GM12873 (cell line): Measurements from ENCODE around the gene SHLD1.

ENCODE experiments used
- TF ChIP-seq, protein P1 (sequence below): IDR thresholded peaks from 2 replicates; pipeline ENCODE4 v1.5.1; 2012; ENCODE audit warnings: low read depth, mild to moderate bottlenecking, moderate library complexity, low read length, control low read depth; ENCODE audit not compliant: insufficient read depth; ENCODE audit errors: missing control alignments

Gene SHLD1

DNA sequence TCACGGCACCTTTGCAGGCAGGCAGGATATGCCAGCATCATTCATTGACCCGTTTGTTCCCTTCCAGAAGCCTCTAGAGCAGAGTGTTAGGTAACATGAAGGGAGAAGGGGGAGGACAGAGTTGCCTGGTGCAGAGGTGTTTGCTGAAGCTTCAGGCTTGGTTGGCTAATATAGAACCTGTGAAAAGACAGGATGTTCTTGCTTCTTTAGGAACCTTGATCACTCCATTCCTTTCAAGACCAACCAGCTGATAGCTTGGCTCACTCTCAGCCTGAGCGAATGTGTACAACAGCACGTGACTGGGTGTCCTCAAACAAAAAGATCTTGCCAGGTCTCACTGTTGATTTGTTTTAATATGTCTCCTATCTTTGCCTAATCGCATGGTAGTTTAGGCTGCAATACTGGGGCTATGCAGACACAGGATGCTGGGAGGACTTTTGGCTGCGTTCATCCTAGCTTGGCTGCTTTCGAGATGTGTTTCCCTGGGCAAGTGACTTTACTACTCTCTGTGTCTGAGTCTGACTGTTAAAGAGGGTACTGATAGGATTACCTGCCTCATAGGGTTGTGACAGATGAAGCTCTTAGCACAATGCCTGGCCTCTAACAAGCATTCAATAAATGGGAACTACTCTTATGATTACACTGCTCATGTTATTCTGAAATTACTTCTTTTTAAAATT, 16.0 kb downstream of the SHLD1 start:
- TF ChIP-seq, protein P1, sequence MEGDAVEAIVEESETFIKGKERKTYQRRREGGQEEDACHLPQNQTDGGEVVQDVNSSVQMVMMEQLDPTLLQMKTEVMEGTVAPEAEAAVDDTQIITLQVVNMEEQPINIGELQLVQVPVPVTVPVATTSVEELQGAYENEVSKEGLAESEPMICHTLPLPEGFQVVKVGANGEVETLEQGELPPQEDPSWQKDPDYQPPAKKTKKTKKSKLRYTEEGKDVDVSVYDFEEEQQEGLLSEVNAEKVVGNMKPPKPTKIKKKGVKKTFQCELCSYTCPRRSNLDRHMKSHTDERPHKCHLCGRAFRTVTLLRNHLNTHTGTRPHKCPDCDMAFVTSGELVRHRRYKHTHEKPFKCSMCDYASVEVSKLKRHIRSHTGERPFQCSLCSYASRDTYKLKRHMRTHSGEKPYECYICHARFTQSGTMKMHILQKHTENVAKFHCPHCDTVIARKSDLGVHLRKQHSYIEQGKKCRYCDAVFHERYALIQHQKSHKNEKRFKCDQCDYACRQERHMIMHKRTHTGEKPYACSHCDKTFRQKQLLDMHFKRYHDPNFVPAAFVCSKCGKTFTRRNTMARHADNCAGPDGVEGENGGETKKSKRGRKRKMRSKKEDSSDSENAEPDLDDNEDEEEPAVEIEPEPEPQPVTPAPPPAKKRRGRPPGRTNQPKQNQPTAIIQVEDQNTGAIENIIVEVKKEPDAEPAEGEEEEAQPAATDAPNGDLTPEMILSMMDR: no peak

DNA sequence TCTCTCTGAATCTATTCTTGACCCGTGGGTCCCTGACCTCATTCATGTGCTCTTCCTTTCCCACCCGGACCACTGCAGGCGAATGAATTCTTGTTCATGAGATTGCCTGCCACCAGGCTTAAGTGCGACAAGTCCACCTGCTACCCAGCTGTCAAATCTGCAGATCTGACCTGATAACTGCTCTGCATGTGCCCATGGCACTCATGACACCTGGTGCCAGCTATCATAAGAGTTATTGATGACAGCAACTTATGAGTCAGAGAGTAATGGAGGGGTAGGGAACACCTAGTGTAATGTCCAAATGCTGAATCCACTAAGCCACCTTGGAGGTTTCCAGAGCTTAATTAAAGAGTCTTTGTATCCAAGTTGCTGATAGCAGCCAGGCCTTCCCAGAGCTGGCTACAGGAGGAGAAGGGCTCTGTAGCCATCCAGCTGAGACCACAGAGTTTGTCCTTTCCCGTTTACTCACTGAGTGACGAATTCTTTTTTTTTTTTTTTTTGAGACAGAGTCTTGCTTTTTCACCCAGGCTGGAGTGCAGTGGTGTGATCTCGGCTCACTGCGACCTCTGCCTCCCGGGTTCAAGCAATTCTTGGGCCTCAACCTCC, 17.4 kb downstream of the SHLD1 start:
- TF ChIP-seq, protein P1: no peak

- TF ChIP-seq, protein P1: no peak
Measured at GRCh38 chr20:5770231-5770986, 20.2 kb downstream of the SHLD1 start.

GRCh38 chr20:5770987-5771318, 20.8 kb downstream of the SHLD1 start:
- TF ChIP-seq, protein P1: no peak

GRCh38 chr20:5772704-5773103, 22.5 kb downstream of the SHLD1 start:
- TF ChIP-seq, protein P1: no peak

DNA sequence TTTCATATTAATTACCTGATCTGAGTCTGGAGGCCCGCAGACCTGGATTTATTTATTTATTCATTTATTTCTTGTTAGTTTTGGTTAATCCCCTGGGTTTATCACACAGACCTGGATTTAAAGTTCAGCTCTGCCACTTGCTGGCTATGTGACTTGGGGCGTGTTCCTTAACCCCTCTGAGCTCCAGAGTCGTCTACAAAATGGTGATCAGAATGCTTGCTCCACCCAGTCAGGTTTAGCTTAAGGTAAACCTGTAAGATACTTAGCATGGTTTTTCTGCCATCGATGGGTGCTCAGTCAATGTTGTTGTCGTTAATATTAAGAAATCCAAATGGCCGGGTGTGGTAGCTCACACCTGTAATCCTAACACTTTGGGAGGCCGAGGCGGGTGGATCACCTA, 23.4 kb downstream of the SHLD1 start:
- TF ChIP-seq, protein P1: no peak

- TF ChIP-seq, protein P1: no peak
Measured at GRCh38 chr20:5776077-5776476, 25.9 kb downstream of the SHLD1 start.
